Gastroesophageal sphincter (tissue), 4 donors: Measurements from ENCODE around the gene FAM13A. TPM values are rescaled to one million over a fixed set of nuclear protein-coding genes. Genes with fewer than 3 reads are reported as not detected.

Source experiments
- ATAC-seq: fragments of 150-250 bp; one replicate; pipeline ENCODE4 v1.9.1; 2016; ENCODE audit warnings: mild to moderate bottlenecking, moderate library complexity
- H3K27ac ChIP-seq, 4 donors: fragments of 200-600 bp; sonication (generic) in 3 of 4; 1 replicate in 3 of 4; 2 replicates in 1 of 4; pipeline ENCODE4 v1.5.1; 2016 to 2019
- H3K27me3 ChIP-seq: fragments of 200-600 bp; sonication (generic); one replicate; pipeline ENCODE4 v1.5.1; 2019
- H3K36me3 ChIP-seq, 2 donors: fragments of 200-600 bp; sonication (generic); one replicate each; pipeline ENCODE4 v1.5.1; 2019; ENCODE audit warnings: control low read depth in 1 of 2
- H3K4me1 ChIP-seq, 3 donors: fragments of 200-600 bp; sonication (generic); 1 replicate in 2 of 3; 2 replicates in 1 of 3; pipeline ENCODE4 v1.5.1; 2016 to 2019; ENCODE audit warnings: control low read depth in 2 of 3
- H3K4me3 ChIP-seq, 2 donors: fragments of 200-600 bp; sonication (generic); one replicate each; pipeline ENCODE4 v1.5.1; 2019; ENCODE audit warnings: mild to moderate bottlenecking in 1 of 2, moderate library complexity in 1 of 2
- H3K9me3 ChIP-seq, 3 donors: fragments of 200-600 bp; sonication (generic); one replicate each; pipeline ENCODE4 v1.5.1; 2017 to 2019; ENCODE audit warnings: control low read depth in 2 of 3
- EP300 ChIP-seq: sonication (generic); formaldehyde crosslinking; IDR thresholded peaks from one replicate; pipeline ENCODE4 v1.6.1; 2017; ENCODE audit warnings: antibody characterized with exemption, mild to moderate bottlenecking
- POLR2A ChIP-seq, 2 donors: fragments of 450-650 bp; IDR thresholded peaks; one replicate each; pipeline ENCODE4 v1.6.1; 2017; ENCODE audit warnings: antibody characterized with exemption in 2 of 2, mild to moderate bottlenecking in 2 of 2, moderate library complexity in 1 of 2
- POLR2AphosphoS5 ChIP-seq: sonication (generic); formaldehyde crosslinking; IDR thresholded peaks from one replicate; pipeline ENCODE4 v1.6.1; 2017; ENCODE audit warnings: antibody characterized with exemption
- WGBS, 2 donors: methylation state at CpG; one replicate each; pipeline ENCODE4 v1.1.5; 2018; ENCODE audit warnings: low coverage in 1 of 2; 5-methylcytosine and 5-hydroxymethylcytosine counted together
- total RNA-seq, 4 donors: library from RNA; depleted of rRNA; stranded (reverse); fragments of >200 nt; gene quantifications; one replicate each; pipeline ENCODE4 v1.1.0, GENCODE V29; 2016
- TF ChIP-seq, protein P1 (sequence below), 4 experiments: fragments of 200-600 bp in 2 of 4; fragments of 450-650 bp in 2 of 4; sonication (generic) in 1 of 4; IDR thresholded peaks; one replicate each; pipeline ENCODE4 v1.5.1; 2017 to 2019; ENCODE audit warnings: antibody characterized with exemption in 4 of 4, mild to moderate bottlenecking in 2 of 4, moderate library complexity in 2 of 4

FAM13A gene
- total RNA-seq, 4 donors from 2014 or later, result 22.8 to 46.9 (median 35.2) TPM

DNA sequence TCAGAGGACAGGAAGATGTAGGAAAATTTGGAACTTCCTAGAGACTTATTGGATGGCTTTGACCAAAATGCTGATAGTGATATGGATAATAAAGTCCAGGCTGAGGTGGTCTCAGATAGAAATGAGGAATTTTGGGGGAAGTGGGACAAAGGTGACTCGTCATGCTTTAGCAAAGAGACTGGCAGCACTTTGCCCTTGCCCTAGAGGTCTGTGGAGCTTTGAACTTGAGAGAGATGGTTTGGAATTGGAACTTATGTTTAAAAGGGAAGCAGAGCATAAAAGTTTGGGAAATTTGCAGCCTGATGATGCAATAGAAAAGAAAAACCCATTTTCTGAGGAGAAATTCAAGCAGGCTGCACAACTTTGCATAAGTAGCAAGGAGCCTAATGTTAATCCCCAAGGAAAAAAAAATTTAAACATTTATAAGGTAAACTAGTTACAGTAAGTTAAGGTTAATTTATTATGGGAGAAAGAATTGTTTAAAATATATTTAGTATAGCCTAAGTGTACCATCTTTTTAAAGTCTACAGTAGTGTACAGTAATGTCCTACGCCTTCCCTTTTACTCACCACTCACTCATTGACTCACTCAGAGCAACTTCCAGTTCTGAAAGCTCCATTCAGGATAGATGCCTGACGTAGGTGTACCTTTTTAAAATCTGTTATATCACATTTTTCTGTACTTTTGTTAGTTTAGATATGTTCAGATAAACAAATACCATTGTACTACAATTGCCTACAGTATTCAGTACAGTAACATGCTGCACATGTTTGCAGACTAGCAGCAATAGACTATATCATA lies 101.2 kb downstream of the FAM13A start:
- WGBS, 2 donors, result 90 to 97% methylated on average over 3 of the region's 3 CpGs

DNA sequence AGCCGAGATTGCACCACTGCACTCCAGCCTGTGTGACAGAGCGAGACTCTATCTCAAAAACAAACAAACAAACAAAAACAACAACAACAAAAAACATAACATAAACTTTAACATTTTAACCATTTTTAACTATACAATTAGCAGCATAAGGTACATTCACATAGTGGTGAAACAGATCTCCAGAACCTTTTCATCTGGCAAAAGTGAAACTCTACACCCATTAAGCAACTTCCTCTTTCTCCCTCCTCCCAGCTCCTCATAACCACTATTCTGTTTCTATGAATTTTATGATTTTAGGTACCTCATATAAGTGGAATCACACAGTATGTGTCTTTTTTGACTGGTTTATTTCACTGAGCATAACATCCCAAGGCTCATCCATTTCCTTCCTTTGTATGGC lies 103.6 kb downstream of the FAM13A start:
- H3K36me3 ChIP-seq, result no peaks in the 10 kb centered on the region
- H3K9me3 ChIP-seq, result no peaks in the 10 kb centered on the region
- TF ChIP-seq EP300 (no peak), POLR2AphosphoS5 (no peak), POLR2A (IDR thresholded peaks at IDR 0.05) (no peak)
- TF ChIP-seq, protein P1, sequence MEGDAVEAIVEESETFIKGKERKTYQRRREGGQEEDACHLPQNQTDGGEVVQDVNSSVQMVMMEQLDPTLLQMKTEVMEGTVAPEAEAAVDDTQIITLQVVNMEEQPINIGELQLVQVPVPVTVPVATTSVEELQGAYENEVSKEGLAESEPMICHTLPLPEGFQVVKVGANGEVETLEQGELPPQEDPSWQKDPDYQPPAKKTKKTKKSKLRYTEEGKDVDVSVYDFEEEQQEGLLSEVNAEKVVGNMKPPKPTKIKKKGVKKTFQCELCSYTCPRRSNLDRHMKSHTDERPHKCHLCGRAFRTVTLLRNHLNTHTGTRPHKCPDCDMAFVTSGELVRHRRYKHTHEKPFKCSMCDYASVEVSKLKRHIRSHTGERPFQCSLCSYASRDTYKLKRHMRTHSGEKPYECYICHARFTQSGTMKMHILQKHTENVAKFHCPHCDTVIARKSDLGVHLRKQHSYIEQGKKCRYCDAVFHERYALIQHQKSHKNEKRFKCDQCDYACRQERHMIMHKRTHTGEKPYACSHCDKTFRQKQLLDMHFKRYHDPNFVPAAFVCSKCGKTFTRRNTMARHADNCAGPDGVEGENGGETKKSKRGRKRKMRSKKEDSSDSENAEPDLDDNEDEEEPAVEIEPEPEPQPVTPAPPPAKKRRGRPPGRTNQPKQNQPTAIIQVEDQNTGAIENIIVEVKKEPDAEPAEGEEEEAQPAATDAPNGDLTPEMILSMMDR (IDR thresholded peaks at IDR 0.05), result no peak
- peaks cover 0 to 7% (median 2%) of the 10 kb centered on the region in 3 donors for H3K4me1 ChIP-seq
- H3K27me3 ChIP-seq, result no peaks in the 10 kb centered on the region
- 100% methylated on average over 2 of the region's 2 CpGs; no CpG with 5 or more reads in 1 of the 2 donors for WGBS, 2 donors
- no peak overlapping the region for H3K27ac ChIP-seq
- no peak for ATAC-seq
- H3K4me3 ChIP-seq, result no peak overlapping the region

More for the DNA sequence above, 101.2 kb downstream of the FAM13A start:
- no peak for ATAC-seq
- H3K4me1 ChIP-seq, result peaks cover 0 to 9% (median 2%) of the 10 kb centered on the region in 3 donors
- no peaks in the 10 kb centered on the region for H3K9me3 ChIP-seq
- H3K27ac ChIP-seq, result no peak overlapping the region
- H3K27me3 ChIP-seq, result no peaks in the 10 kb centered on the region
- H3K36me3 ChIP-seq, result no peaks in the 10 kb centered on the region
- H3K4me3 ChIP-seq, result no peak overlapping the region
- TF ChIP-seq EP300, result no peak
- TF ChIP-seq, protein P1 (IDR thresholded peaks at IDR 0.05), result no peak

DNA sequence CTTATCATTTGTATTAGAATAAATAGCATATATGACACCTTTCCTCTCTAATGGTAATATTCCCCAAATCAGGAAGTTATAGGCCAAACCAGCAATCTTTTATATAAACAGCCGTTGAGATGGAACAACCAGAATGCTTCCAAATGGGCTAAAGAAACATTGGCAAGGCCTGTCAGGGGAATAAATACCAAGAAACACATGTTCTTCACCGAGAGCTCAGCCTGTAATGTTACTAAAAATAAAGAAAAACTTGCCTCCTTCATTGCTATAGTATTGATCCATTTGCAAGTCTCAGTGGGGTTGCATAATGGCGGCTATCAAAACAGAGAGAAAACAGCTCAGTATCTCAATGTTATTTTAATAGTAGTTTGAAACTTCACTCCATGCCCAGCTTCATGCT lies 104.9 kb downstream of the FAM13A start:
- no peaks in the 10 kb centered on the region for H3K36me3 ChIP-seq
- no peak for ATAC-seq
- no peaks in the 10 kb centered on the region for H3K27me3 ChIP-seq
- H3K4me1 ChIP-seq, result peaks cover 0 to 2% (median 0%) of the 10 kb centered on the region in 3 donors
- TF ChIP-seq POLR2A (IDR thresholded peaks at IDR 0.05) (no peak), EP300 (no peak), POLR2AphosphoS5 (no peak)
- TF ChIP-seq, protein P1 (IDR thresholded peaks at IDR 0.05), result no peak
- H3K4me3 ChIP-seq, result no peak overlapping the region
- no peak overlapping the region for H3K27ac ChIP-seq
- H3K9me3 ChIP-seq, result no peaks in the 10 kb centered on the region
- 50 to 52% methylated on average over 2 to 3 of the region's 3 CpGs for WGBS, 2 donors

DNA sequence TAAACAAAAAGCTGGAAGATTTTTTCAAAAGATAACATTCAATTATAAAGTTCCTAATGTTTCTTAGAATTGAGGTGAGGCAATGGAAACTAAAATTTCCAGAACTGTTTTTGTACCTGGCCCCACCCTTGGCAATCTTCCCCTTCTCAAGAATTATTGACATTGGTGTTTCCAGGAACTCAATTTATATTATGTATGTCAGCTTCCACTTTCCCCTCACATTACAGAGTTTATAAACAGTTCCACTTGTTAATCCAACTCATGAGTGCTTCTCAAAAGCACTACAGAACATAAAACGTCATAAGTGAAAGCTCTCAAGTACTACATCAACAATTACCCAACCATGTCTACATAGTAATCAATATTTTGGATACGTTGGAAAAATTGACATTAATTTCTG lies 107.4 kb downstream of the FAM13A start:
- Histone ChIP-seq H3K4me3 (no peak overlapping the region), H3K9me3 (no peaks in the 10 kb centered on the region), H3K27ac (no peak overlapping the region), H3K27me3 (no peaks in the 10 kb centered on the region), H3K36me3 (no peaks in the 10 kb centered on the region), H3K4me1 (peaks cover 0 to 2% (median 0%) of the 10 kb centered on the region in 3 donors)
- no peak for ATAC-seq
- TF ChIP-seq, protein P1 (IDR thresholded peaks at IDR 0.05), result no peak
- TF ChIP-seq POLR2A (IDR thresholded peaks at IDR 0.05) (no peak), POLR2AphosphoS5 (no peak), EP300 (no peak)
- WGBS, 2 donors, result 48 to 61% methylated on average over 2 of the region's 2 CpGs

DNA sequence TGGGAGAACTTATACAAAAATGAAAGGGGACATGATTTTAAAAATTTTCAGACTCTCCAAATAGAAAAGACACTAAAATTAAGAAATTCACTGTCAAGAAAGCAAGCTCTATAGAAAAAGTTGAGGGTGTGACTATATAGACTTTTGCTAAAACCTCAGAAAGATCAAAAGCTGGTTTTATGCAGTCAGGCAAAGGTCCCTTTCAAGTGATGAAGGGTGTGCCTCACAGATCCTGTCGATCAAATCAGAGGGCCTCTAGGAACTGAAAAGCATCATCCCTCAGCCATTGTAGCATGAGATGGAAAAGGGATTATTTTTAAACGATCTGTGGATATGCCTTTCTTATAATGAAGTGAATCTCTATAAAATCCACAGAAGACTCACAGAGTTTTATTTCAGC lies 116.5 kb downstream of the FAM13A start:
- TF ChIP-seq POLR2A (IDR thresholded peaks at IDR 0.05) (no peak), POLR2AphosphoS5 (no peak), EP300 (no peak)
- TF ChIP-seq, protein P1 (IDR thresholded peaks at IDR 0.05), result no peak
- H3K4me1 ChIP-seq, result no peaks in the 10 kb centered on the region
- no peak for ATAC-seq
- WGBS, 2 donors, result 82 to 95% methylated on average over 2 of the region's 2 CpGs
- peaks cover 0 to 16% of the 10 kb centered on the region in 2 donors for H3K36me3 ChIP-seq
- no peak overlapping the region for H3K27ac ChIP-seq
- H3K4me3 ChIP-seq, result no peak overlapping the region
- H3K9me3 ChIP-seq, result no peaks in the 10 kb centered on the region
- H3K27me3 ChIP-seq, result no peaks in the 10 kb centered on the region
